NB4 (cell line): ENCODE measurements around the gene KIAA1217.

Experiments used
- CTCF ChIP-seq: IDR thresholded peaks from one replicate; pipeline ENCODE4 v1.5.1; 2012; ENCODE audit warnings: low read depth, low read length
- MAX ChIP-seq: IDR thresholded peaks from 2 replicates; pipeline ENCODE4 v1.6.1; 2011; ENCODE audit warnings: low read depth, low read length
- POLR2A ChIP-seq: IDR thresholded peaks from 2 replicates; pipeline ENCODE4 v1.6.1; 2011; ENCODE audit warnings: mild to moderate bottlenecking; ENCODE audit not compliant: insufficient read length; ENCODE audit errors: extremely low read depth

GRCh38 chr10:24575481-24576002 is 366.6 kb downstream of the KIAA1217 start:
- no peak for TF ChIP-seq CTCF
- TF ChIP-seq POLR2A, result no peak
- TF ChIP-seq MAX, result no peak
